HepG2 (cell line): ENCODE measurements around the gene COG8. TPM values are rescaled to one million over a fixed set of nuclear protein-coding genes. Genes with fewer than 3 reads are reported as not detected.

ENCODE experiments used
- EEA1 ChIP-seq: sonication (generic); formaldehyde crosslinking; IDR thresholded peaks from 2 replicates; pipeline ENCODE4 v1.5.1; 2020; ENCODE audit warnings: mild to moderate bottlenecking, missing genetic modification reagents, borderline replicate concordance
- PAWR ChIP-seq: sonication (generic); formaldehyde crosslinking; IDR thresholded peaks from 2 replicates; pipeline ENCODE4 v1.4.0; 2020; ENCODE audit warnings: missing genetic modification reagents, mild to moderate bottlenecking, borderline replicate concordance
- SCMH1 ChIP-seq: sonication (generic); formaldehyde crosslinking; IDR thresholded peaks from 2 replicates; pipeline ENCODE4 v1.9.0; 2021; ENCODE audit warnings: missing genetic modification reagents, mild to moderate bottlenecking, borderline replicate concordance
- ZNF441 ChIP-seq: sonication (generic); formaldehyde crosslinking; IDR thresholded peaks from 2 replicates; pipeline ENCODE4 v1.7.0; 2021; ENCODE audit warnings: missing genetic modification reagents, borderline replicate concordance
- ZNF564 ChIP-seq: sonication (generic); formaldehyde crosslinking; IDR thresholded peaks from 2 replicates; pipeline ENCODE4 v1.8.1; 2023; ENCODE audit warnings: mild to moderate bottlenecking, missing genetic modification reagents
- ZNF644 ChIP-seq: IDR thresholded peaks from 2 replicates; pipeline ENCODE4 v1.6.1; 2016; ENCODE audit warnings: low read depth
- polyA plus RNA-seq, 8 experiments: library from polyadenylated mRNA; depleted of rRNA in 3 of 8; stranded (reverse) in 7 of 8; unstranded in 1 of 8; fragments of >200 nt; fragmentation: Illumina TruSeq in 4 of 8; extraction: Trizol in 4 of 8; gene quantifications; 2 replicates each; pipeline versions ENCODE4 v1.2.1 to v1.2.3, GENCODE V29; 2011 to 2016; ENCODE audit warnings: low read depth in 4 of 8, missing spikeins in 1 of 8, mixed read lengths in 1 of 8; ENCODE audit not compliant: insufficient read depth in 1 of 8
- total RNA-seq, 5 experiments: library from RNA; depleted of rRNA; stranded (reverse); fragments of >200 nt; fragmentation: Illumina TruSeq; extraction: Trizol; gene quantifications; 2 replicates each; pipeline ENCODE4 v1.2.3, GENCODE V29; 2016; ENCODE audit warnings: low read depth in 1 of 5
- TF ChIP-seq, protein P1 (sequence below), 2 experiments: sonication (generic) in 1 of 2; formaldehyde crosslinking in 1 of 2; IDR thresholded peaks; 2 replicates each; pipeline versions ENCODE4 v1.4.0 to v1.6.1; 2016 to 2020; ENCODE audit warnings: borderline replicate concordance in 1 of 2, low read depth in 1 of 2, mild to moderate bottlenecking in 1 of 2, missing genetic modification reagents in 1 of 2
- TF ChIP-seq, protein P2 (sequence below): sonication (generic); formaldehyde crosslinking; IDR thresholded peaks from 2 replicates; pipeline ENCODE4 v1.4.0; 2020; ENCODE audit warnings: mild to moderate bottlenecking, missing genetic modification reagents
- TF ChIP-seq, protein P3 (sequence below), 2 experiments: sonication (generic) in 1 of 2; formaldehyde crosslinking in 1 of 2; IDR thresholded peaks; 2 replicates each; pipeline versions ENCODE4 v1.5.1 to v1.6.1; 2011 to 2020; ENCODE audit warnings: borderline replicate concordance in 1 of 2, low read depth in 1 of 2, low read length in 1 of 2, mild to moderate bottlenecking in 1 of 2, missing genetic modification reagents in 1 of 2, moderate library complexity in 1 of 2
- TF ChIP-seq, protein P4 (sequence below): sonication (generic); formaldehyde crosslinking; IDR thresholded peaks from 2 replicates; pipeline ENCODE4 v1.5.1; 2020; ENCODE audit warnings: mild to moderate bottlenecking, missing genetic modification reagents
- TF ChIP-seq, protein P5 (sequence below): sonication (generic); formaldehyde crosslinking; IDR thresholded peaks from 2 replicates; pipeline ENCODE4 v1.5.0; 2020; ENCODE audit warnings: mild to moderate bottlenecking, missing genetic modification reagents
- TF ChIP-seq, protein P6 (sequence below): sonication (generic); formaldehyde crosslinking; IDR thresholded peaks from 2 replicates; pipeline ENCODE4 v1.4.0; 2020; ENCODE audit warnings: mild to moderate bottlenecking, missing genetic modification reagents

COG8 gene
- total and polyA plus RNA-seq, 2 of the 13 experiments (the other 11 are each of a cell fraction or from before 2014, with no cell fraction given): 45.5 to 52.1 TPM

DNA sequence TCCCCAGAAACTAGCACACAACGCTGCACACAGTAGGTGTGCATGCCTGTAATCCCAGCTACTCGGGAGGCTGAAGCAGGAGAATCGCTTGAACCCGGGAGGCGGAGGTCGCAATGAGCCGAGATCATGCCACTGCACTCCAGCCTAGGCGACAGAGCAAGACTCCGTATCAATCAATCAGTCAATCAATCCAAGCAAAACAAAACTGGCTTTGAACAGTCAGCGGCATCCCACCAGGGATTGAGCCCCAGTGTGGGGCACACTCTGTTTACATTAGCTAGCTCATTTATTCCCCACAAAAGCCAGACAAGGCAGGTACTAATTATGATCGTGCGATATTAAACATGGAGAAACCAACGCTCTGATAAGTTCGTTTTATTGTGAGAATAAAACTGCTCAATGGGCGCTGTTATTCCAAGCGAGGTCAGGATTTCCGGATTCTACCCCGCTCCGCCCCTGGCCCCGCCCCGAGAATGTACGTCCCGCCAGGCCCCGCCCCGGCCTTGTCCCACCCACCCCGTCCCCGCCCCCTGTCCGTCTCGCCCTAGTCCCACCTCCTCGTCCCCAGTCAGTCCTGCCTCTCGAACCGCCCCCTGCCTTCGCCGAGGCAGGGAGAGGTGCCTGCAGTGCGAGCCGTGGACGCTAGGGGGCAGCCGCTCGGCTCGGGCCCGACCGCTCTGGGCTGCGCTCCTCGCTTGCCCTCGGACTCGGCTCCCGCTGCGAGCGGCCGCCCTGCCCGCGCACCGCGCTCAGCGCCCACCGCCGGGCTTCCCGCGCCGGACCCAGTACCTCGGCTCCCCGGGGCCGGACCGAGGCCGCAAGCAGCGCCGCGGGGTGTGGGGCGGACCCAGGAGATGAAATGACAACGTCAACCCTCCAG, 28.5 kb downstream of the COG8 start, which contains the start of gene VPS4A (continued):
- TF ChIP-seq, protein P1, sequence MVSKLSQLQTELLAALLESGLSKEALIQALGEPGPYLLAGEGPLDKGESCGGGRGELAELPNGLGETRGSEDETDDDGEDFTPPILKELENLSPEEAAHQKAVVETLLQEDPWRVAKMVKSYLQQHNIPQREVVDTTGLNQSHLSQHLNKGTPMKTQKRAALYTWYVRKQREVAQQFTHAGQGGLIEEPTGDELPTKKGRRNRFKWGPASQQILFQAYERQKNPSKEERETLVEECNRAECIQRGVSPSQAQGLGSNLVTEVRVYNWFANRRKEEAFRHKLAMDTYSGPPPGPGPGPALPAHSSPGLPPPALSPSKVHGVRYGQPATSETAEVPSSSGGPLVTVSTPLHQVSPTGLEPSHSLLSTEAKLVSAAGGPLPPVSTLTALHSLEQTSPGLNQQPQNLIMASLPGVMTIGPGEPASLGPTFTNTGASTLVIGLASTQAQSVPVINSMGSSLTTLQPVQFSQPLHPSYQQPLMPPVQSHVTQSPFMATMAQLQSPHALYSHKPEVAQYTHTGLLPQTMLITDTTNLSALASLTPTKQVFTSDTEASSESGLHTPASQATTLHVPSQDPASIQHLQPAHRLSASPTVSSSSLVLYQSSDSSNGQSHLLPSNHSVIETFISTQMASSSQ (IDR thresholded peaks at IDR 0.05; ENCODE audit: low read depth): no peak
- TF ChIP-seq, protein P1 (CRISPR knock-in tag; IDR thresholded peaks at IDR 0.05; ENCODE audit: borderline replicate concordance): 0 out of 2 replicates have a peak, but pooled peaks have one; percentile 19
- TF ChIP-seq PAWR (CRISPR knock-in tag) (no peak), ZNF441 (CRISPR knock-in tag) (peak; percentile 91), ZNF564 (CRISPR knock-in tag) (no peak; the same call in 1 of the 2 replicates), SCMH1 (no peak), EEA1 (CRISPR knock-in tag) (no peak), ZNF644 (CRISPR knock-in tag) (no peak)
- TF ChIP-seq, protein P2, sequence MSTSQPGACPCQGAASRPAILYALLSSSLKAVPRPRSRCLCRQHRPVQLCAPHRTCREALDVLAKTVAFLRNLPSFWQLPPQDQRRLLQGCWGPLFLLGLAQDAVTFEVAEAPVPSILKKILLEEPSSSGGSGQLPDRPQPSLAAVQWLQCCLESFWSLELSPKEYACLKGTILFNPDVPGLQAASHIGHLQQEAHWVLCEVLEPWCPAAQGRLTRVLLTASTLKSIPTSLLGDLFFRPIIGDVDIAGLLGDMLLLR: peak; percentile 53
- TF ChIP-seq, protein P3, sequence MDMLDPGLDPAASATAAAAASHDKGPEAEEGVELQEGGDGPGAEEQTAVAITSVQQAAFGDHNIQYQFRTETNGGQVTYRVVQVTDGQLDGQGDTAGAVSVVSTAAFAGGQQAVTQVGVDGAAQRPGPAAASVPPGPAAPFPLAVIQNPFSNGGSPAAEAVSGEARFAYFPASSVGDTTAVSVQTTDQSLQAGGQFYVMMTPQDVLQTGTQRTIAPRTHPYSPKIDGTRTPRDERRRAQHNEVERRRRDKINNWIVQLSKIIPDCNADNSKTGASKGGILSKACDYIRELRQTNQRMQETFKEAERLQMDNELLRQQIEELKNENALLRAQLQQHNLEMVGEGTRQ (IDR thresholded peaks at IDR 0.05; ENCODE audit: low read depth, low read length): no peak
- TF ChIP-seq, protein P3 (CRISPR knock-in tag; IDR thresholded peaks at IDR 0.05; ENCODE audit: borderline replicate concordance): no peak; the same call in 1 of the 2 replicates
- TF ChIP-seq, protein P4, sequence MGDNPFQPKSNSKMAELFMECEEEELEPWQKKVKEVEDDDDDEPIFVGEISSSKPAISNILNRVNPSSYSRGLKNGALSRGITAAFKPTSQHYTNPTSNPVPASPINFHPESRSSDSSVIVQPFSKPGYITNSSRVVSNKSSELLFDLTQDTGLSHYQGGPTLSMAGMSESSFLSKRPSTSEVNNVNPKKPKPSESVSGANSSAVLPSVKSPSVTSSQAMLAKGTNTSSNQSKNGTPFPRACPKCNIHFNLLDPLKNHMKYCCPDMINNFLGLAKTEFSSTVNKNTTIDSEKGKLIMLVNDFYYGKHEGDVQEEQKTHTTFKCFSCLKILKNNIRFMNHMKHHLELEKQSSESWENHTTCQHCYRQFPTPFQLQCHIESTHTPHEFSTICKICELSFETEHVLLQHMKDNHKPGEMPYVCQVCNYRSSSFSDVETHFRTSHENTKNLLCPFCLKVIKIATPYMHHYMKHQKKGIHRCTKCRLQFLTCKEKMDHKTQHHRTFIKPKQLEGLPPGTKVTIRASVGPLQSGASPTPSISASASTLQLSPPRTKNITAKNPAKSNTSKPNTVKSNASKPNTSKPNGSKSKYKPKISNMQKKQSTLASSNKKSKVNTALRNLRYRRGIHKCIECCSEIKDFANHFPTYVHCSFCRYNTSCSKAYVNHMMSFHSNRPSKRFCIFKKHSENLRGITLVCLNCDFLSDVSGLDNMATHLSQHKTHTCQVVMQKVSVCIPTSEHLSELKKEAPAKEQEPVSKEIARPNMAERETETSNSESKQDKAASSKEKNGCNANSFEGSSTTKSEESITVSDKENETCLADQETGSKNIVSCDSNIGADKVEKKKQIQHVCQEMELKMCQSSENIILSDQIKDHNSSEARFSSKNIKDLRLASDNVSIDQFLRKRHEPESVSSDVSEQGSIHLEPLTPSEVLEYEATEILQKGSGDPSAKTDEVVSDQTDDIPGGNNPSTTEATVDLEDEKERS: peak; percentile 44; the same call in 1 of the 2 replicates
- TF ChIP-seq, protein P5, sequence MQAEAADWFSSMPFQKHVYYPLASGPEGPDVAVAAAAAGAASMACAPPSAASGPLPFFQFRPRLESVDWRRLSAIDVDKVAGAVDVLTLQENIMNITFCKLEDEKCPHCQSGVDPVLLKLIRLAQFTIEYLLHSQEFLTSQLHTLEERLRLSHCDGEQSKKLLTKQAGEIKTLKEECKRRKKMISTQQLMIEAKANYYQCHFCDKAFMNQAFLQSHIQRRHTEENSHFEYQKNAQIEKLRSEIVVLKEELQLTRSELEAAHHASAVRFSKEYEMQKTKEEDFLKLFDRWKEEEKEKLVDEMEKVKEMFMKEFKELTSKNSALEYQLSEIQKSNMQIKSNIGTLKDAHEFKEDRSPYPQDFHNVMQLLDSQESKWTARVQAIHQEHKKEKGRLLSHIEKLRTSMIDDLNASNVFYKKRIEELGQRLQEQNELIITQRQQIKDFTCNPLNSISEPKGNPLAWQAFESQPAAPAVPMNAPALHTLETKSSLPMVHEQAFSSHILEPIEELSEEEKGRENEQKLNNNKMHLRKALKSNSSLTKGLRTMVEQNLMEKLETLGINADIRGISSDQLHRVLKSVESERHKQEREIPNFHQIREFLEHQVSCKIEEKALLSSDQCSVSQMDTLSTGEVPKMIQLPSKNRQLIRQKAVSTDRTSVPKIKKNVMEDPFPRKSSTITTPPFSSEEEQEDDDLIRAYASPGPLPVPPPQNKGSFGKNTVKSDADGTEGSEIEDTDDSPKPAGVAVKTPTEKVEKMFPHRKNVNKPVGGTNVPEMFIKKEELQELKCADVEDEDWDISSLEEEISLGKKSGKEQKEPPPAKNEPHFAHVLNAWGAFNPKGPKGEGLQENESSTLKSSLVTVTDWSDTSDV (CRISPR knock-in tag): no peak; the same call in 1 of the 2 replicates
- TF ChIP-seq, protein P6, sequence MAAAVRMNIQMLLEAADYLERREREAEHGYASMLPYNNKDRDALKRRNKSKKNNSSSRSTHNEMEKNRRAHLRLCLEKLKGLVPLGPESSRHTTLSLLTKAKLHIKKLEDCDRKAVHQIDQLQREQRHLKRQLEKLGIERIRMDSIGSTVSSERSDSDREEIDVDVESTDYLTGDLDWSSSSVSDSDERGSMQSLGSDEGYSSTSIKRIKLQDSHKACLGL (CRISPR knock-in tag): no peak
